M059J (cell line): Measurements from ENCODE around the gene MAGI2. TPM values are rescaled to one million over a fixed set of nuclear protein-coding genes. Genes with fewer than 3 reads are reported as not detected.
A peak's percentile ranks its signal among the peaks of the same experiment; 100 is the strongest.
"Not testable (repeated sequence)": the region's sequence is repeated elsewhere in the genome, so short reads cannot be mapped to it uniquely, and the experiment has no call there.

Source experiments
- DNase-seq: peaks from one replicate; pipeline ENCODE4 v3.0.0-alpha.2; 2012; ENCODE audit warnings: low read depth
- total RNA-seq: library from RNA; depleted of rRNA; stranded (reverse); fragments of >200 nt; shearing (Covaris generic); gene quantifications from 2 replicates; pipeline ENCODE4 v1.2.3, GENCODE V29; 2014

MAGI2 gene
- total RNA-seq, 1 experiment from 2014 or later, result 1.2 TPM

DNA sequence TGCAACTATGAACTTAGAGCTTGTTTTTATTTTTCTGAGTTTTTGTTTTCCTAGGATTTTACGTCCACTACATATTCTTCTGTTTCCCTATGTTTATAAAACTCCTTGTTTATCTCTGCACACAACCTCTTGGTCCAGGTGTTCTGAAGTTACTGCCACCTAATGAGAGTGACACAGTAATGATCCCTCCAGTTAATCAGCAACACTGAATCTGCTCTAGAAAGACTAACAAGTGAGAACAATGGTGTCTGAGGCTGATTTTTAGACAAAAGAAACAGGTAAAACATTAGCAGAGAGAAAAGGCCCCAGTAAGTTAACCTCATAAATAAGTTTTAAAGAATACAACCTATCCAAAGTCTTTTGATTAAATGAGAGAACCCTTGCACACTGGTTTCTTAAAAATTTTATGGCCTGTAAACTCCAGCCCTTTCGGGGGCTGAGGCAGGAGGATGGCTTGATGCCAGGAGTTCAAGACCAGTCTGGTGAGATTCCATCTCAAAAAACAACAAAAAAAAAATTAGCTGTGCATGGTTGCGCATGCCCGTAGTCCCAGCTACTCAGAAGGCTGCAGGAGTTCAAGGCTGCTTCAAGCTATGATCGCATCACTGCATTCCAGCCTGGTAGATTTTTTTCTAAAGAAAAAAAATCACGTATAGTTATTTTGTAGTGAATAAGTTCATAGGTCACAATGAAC lies 397.6 kb downstream of the MAGI2 start:
- no peak for DNase-seq

GRCh38 chr7:79051915-79052314 lies 401.6 kb downstream of the MAGI2 start:
- no peak for DNase-seq

DNA sequence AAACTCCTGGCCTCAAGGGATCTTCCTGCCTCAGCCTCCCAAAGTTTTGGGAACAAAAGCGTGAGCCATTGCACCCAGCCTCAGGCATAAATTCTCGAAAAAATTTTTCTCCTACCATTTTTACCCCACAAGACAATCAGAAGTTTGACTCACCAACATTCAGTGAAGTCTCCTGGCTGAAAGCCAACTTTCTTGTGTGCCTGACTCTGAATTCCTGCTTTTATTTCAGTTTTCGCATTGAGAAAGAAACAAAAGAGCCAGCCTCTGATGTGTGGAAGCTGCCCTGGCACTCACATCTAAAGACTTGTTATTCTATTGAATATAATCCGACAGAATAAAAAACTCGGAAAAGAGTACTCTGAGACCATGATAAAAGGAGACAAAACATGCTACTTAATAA lies 402.9 kb downstream of the MAGI2 start:
- DNase-seq, result peak; percentile 96

DNA sequence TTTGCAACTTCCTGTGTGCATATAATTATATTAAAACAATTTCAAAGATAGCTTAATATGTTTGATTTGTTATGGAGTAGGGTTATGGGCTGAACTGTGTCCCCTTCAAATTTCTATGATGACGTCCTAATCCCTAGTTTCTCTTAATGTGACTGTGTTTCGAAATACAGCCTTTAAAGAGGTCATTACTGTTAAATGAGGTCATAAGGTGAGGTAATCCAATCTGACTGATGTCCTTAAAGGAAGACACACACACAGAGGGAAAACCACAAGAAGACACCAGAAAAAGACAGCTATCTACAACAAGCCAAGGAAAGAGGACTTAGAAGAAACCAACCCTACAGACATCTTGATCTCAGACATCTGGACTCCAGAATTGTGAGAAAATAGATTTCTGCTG lies 407.4 kb downstream of the MAGI2 start:
- peak; percentile 34 for DNase-seq

GRCh38 chr7:79037001-79037400 lies 416.5 kb downstream of the MAGI2 start:
- DNase-seq, result no peak

DNA sequence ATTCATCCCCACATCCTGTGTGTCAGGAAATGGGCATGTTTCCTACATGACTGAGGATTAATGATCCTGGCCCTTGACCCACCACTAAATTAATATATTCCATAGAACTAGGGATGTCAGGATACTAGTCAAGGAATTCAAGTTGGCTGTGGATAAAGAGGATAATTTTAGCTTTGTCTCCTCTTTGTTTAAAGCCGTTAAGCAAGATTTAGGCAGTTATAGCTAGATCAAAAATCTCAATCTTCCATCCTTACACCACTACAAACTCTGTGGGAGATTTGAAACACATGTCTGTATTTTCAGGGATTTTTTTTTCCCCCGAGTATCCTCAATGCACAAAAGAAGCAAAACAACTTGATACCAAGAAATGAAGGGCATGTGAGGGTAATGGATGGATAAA lies 417.1 kb downstream of the MAGI2 start:
- DNase-seq, result no peak

- no peak for DNase-seq
These were observed 417.6 kb downstream of the MAGI2 start for GRCh38 chr7:79035858-79036257.

DNA sequence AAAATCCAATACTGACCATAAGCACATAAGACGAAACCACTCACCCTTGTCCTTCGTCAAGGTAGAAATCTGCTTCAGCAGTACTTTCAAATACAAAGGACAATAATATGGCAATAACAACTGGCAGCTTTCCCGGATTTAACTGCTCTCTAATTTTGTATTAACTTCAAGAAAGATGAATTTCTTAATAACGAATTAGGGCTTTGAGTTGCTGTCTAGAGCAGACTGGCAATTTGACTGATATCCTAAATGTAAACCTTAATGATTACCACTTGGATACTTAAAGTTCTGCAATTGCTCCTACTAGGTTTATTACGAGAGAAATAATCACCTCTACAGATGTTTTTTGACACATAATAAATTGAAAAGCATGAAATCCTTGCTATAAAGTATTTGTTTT lies 418.7 kb downstream of the MAGI2 start:
- no peak for DNase-seq

DNA sequence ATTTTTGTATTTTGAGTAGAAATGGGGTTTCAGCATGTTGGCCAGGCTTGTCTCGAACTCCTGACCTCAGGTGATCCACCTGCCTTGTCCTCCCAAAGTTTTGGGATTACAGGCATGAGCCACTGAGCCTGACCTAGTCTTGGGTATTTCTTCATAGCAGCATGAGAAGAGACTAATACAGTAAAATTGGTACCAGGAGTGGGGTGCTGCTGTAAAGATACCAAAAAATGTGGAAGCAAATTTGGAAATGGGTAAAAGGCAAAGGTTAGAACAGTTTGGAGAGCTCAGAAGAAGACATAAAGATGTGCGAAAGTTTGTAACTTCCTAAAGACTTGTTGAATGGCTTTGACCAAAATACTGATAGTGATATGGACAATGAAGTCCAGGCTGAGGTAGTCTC lies 433.8 kb downstream of the MAGI2 start:
- DNase-seq, result not testable (repeated sequence)

- DNase-seq, result no peak
These were observed 441.5 kb downstream of the MAGI2 start for GRCh38 chr7:79011921-79012320.

DNA sequence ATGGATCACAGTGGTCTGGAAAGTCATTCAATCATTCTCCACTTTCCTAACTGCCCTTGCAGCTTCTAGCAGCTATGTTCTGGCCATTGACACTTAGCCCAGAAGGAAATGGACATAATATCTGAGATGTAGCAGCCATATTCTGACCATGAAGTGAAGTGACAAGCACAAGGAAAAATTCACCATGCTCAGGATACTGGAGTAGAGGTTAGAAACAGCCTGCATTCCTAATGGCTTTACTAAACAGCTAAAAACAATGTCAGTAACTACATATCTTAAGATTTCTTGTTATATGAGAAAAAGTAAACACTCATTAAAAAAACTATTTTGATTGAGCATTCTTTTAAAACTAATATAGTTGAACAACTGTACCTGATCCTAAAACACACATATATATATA lies 443.8 kb downstream of the MAGI2 start:
- no peak for DNase-seq

DNA sequence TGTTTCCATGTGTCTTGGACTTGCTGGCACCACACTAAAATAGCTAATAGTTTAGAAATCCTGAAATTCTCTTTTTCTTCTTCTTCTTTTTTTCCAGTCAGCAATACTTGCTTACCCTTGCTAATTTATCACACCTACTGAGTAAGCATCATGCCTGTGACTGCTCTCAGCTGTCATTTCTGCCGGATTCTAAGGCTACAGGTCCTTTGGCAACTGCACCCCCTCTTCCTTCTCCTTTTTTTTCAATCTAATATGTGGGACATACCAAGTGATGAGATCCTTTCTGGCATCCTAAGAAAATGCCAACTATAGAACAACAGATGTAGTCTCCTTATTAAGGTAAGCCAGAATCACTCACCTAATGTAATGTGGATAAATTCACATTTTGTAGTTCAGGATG lies 444.7 kb downstream of the MAGI2 start:
- DNase-seq, result no peak

GRCh38 chr7:78996013-78996412 lies 457.5 kb downstream of the MAGI2 start:
- DNase-seq, result no peak

DNA sequence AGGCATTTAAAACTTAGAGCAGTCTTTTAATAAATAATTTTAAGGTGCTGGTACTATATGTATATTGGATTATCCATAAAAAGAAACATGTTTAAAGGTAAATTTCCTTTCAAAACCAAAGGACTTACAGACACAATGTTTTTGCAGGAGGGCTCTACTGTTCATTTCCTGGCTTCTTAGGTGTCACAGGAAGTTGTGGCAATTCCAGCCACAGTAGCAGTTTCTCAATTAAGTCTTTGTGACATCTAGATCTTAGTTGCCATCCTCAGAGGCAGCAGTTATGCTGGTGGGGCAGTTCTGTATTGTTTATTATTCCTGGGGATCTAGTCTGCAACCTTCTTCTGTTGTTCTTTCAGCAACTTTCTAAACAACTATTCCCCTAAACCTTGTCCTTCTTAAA lies 460.1 kb downstream of the MAGI2 start:
- no peak for DNase-seq

DNA sequence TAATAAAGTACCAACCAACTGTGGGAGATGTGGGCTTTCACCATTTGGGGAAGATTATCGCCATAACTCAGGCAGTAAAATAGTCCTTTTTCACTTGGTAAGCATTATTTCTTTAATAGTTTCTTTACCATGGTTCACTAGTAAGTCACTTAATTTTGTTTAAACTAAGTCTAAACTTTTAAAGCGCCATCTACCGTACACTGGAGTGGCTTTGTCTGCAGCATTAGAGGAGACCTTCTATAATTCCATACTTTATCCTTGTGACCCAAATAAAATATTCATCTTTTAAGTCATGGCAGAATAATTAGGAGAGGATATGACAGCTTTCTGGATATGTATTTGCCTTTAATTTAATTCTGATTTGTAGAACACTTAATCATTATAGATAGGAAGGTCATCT lies 468.0 kb downstream of the MAGI2 start:
- DNase-seq, result no peak

- DNase-seq, result no peak
These were observed 470.0 kb downstream of the MAGI2 start for GRCh38 chr7:78983483-78983882.

- DNase-seq, result peak; percentile 35
These were observed 483.0 kb downstream of the MAGI2 start for GRCh38 chr7:78970440-78970916.

DNA sequence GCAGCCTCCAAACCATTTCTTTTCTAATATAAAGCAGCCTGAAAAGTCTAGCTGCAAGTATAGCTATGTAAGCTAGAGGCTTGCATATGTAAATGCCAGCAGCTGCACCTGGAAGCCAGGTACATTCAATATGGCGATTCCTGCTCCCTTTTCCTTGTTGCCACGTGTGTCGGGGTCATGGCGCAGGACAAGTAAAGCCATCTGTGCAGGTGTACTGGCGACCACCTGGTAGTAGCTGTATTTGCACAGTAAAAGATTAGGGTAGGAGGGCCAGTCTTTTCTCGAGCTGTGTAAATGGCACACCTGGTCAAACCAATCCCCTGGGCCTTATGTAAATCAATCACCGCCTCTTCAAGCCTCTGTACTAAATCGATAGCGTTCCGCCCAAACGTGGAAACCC lies 484.5 kb downstream of the MAGI2 start:
- no peak for DNase-seq

DNA sequence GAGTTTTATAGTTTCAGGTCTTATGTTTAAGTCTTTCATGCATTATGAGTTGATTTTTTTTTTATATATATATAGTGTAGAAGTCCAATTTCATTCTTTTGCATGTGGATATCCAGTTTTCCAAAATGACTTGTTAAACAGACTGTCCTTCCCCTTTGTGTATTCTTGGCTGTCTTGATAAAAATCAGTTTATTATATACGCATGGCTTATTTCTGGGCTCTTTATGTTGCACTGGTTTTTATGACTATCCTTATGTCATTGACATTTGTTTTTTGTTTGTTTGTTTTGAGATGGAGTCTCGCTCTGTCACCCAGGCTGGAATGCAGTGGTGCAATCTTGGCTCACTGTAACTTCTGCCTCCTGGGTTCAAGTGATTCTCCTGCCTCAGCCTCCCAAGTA lies 485.9 kb downstream of the MAGI2 start:
- peak; percentile 42 for DNase-seq

DNA sequence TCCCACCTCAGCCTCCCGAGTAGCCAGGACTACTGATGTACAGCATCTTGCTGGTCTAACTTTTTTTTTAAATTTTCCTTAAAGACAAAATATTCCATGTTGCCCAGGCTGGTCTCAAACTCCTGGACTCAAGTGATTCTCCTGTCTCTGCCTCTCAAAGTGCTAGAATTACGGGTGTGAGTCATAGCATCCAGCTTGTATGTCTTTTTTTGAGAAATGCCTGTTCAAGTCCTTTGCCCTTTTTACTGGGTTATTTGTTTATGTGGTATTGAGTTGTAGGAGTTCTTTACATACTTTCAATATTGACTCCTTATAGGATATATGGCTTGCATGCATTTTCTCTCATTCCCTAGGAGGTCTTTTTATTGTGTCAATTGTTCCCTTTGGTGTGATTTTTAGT lies 486.4 kb downstream of the MAGI2 start:
- DNase-seq, result peak; percentile 67

GRCh38 chr7:78959477-78959876 lies 494.0 kb downstream of the MAGI2 start:
- peak; percentile 60 for DNase-seq

GRCh38 chr7:78955329-78955728 lies 498.1 kb downstream of the MAGI2 start:
- no peak for DNase-seq

- peak; percentile 12 for DNase-seq
These were observed 499.6 kb downstream of the MAGI2 start for GRCh38 chr7:78953726-78954363.

DNA sequence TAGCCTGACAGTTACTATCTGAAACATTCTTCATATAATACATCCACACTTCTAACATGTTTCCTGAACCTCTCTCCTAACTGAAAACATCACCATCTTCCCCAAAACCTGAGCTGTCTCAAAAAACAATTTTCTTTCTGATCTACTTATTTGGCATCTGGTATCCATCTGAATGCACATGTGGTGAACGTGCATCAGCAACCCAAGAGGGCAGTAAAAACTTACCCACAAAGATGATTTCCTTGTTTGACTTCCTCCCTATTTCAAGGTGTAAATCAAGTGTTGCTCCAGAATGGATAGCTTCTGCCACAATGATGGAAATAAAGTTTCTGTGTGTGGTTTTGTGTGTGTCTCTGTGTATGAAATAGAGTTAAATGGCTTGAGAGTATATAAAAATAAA lies 500.4 kb downstream of the MAGI2 start:
- peak; percentile 18 for DNase-seq
